Measurements from ENCODE around the gene GAPDHS.

Gene GAPDHS

DNA sequence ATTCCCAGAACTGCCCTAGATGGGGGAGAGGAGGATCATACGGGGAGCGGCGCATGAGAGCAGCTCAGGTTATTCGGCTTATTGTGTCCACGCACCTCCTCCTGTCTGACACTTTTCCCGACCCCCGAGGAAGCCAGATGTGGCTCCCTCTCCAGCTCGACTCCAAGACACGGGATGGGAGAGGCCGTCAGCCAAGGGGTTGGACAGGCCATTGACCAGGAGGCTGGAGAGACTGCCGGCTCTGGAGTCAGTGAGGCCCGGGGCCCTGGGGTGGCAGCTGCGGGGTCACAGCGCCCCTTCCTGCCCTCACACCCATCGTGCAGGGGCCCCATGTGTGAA lies 22.7 kb upstream of the GAPDHS start:
- DNase-seq (ENCODE audit: low read depth, low spot score): no peak

GRCh38 chr19:35511337-35511736 lies 21.9 kb upstream of the GAPDHS start:
- no peak for DNase-seq (ENCODE audit: low read depth, low spot score)

GRCh38 chr19:35512831-35513627 lies 20.2 kb upstream of the GAPDHS start:
- DNase-seq (ENCODE audit: low read depth, low spot score): no peak

DNA sequence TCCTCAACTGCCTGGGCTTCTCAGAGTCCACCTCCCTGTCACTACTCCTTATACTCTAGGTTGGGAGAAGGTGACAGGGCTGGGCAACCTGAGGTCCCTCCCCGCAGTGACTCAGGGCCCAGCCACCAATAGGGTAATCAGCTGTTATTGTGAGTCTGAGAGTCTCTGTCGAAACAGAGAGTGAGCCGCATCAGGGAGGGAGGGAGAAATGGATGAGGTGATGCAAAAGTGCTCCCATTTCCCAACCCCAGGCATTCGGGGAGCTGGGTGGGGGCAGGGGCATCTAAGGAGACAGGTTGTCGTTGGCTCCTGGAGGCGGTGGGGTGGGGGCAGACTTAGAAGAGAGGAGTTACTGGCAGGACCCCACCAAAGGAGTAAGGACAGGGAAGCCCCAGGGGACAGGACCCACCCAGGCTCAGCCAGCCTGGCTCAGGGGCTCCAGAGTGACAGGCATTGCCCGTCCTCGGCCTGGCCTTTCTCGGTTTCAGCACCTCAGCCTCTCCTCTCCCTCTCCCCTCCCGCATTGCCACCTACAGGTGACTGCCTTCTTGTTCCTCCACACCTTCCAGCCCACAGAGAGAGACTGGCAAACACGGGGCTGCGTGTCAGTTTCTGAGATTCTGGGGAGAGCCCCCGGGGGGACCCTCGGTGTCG lies 19.5 kb upstream of the GAPDHS start, which contains the start of gene DMKN:
TSS of gene DMKN (minus strand) at position 22 of the 654 bp plus-strand sequence. CDS start 174 bp downstream, outside the sequence.
- no peak for DNase-seq (ENCODE audit: low read depth, low spot score)

DNA sequence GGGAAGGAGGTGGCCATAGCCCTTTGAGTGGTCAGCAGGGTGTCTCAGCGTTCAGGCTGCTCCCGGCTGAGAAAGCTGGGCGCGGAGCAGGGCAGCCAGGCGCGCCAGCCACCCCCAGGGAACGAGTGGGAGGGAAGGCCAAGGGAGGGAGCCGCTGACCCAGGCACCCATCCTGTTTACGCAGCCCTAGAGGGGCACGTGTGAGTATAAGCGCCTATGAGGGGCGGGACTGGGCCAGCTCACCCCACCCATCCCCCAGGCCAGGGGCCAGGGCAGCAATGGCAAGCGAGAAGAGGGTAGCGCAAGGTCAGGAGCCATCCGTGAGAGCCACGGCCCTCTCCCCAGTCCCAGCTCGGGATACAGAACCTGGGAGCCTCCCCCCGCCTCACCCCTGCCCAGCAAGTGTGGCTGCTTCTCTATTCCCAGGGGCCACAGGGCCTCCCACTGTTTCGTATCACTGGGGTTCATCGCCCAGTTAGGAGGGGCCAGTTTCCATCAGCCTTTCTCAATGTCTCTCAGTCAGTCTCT lies 18.9 kb upstream of the GAPDHS start:
- no peak for DNase-seq (ENCODE audit: low read depth, low spot score)

- no peak for DNase-seq (ENCODE audit: low read depth, low spot score)
Observed at GRCh38 chr19:35516310-35516709, 16.9 kb upstream of the GAPDHS start.

- DNase-seq (ENCODE audit: low read depth, low spot score): no peak
Observed at GRCh38 chr19:35517342-35517741, 15.9 kb upstream of the GAPDHS start.

DNA sequence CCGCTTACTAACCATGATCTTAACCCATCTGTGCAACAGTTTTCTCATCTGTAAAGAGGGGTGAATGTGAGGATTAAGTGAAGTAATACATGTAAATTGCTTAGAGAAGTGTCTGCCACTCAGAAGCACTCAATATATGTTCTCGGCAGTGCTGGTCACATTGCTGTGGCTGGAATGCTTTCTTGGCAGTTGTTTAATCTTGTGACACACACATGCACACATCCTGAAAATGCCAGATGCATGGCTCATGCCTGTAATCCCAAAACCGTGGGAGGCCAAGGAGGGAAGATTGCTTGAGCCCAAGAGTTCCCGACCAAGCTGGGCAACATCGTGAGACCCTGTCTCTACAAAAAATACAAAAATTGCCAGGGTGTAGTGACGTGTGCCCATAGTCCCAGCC lies 14.9 kb upstream of the GAPDHS start:
- DNase-seq (ENCODE audit: low read depth, low spot score): no peak

GRCh38 chr19:35519291-35519690 lies 14.0 kb upstream of the GAPDHS start:
- DNase-seq (ENCODE audit: low read depth, low spot score): no peak

- DNase-seq (ENCODE audit: low read depth, low spot score): no peak
Observed at GRCh38 chr19:35521124-35521743, 12.0 kb upstream of the GAPDHS start.

- DNase-seq (ENCODE audit: low read depth, low spot score): no peak
Observed at GRCh38 chr19:35522745-35523327, 10.4 kb upstream of the GAPDHS start.

GRCh38 chr19:35524181-35524837 lies 8.9 kb upstream of the GAPDHS start:
- no peak for DNase-seq (ENCODE audit: low read depth, low spot score)

GRCh38 chr19:35525873-35526272 lies 7.4 kb upstream of the GAPDHS start:
- no peak for DNase-seq (ENCODE audit: low read depth, low spot score)

DNA sequence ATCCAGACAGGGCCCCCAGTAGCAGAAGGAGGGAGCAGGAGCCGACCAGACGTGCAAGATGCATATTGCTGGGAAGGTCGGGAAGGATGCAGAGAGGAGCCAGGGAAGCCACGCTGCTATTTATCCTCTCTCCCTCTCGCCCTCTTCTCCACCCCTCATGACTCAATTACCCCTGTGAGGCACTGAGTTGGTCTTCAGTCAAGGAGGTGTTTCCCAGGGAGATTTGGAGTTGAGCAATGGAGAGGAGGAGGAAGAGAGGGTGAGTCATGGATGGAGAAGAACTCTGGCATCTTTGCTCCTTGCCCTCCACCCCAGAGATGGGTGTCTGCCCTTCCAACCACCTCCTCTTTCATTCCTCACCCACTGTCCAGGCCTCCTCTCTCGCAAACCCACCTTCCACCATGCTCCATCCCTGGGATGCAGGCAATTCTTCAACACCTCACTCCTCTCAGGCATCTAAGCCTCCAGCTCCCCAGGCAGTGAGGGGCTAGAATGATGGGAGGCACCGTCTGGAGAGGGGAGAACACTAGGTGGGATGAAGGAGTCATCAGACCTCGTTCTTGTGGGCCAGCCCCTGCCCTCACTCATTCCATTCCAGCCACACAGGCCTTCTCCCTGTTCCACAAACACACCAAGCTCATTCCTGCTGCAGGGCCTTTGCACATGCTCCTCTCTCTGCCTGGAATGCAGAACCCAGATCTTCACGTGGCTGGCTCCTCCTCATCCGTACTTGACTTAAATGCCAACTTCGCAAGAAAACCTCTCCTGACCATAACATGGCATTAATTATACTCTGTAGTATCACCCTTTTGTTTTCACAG lies 4.8 kb upstream of the GAPDHS start, which contains the start of gene SBSN:
TSS of gene SBSN (minus strand) at position 94 of the 821 bp plus-strand sequence. CDS start at position 64, 30 bp downstream.
- no peak for DNase-seq (ENCODE audit: low read depth, low spot score)

DNA sequence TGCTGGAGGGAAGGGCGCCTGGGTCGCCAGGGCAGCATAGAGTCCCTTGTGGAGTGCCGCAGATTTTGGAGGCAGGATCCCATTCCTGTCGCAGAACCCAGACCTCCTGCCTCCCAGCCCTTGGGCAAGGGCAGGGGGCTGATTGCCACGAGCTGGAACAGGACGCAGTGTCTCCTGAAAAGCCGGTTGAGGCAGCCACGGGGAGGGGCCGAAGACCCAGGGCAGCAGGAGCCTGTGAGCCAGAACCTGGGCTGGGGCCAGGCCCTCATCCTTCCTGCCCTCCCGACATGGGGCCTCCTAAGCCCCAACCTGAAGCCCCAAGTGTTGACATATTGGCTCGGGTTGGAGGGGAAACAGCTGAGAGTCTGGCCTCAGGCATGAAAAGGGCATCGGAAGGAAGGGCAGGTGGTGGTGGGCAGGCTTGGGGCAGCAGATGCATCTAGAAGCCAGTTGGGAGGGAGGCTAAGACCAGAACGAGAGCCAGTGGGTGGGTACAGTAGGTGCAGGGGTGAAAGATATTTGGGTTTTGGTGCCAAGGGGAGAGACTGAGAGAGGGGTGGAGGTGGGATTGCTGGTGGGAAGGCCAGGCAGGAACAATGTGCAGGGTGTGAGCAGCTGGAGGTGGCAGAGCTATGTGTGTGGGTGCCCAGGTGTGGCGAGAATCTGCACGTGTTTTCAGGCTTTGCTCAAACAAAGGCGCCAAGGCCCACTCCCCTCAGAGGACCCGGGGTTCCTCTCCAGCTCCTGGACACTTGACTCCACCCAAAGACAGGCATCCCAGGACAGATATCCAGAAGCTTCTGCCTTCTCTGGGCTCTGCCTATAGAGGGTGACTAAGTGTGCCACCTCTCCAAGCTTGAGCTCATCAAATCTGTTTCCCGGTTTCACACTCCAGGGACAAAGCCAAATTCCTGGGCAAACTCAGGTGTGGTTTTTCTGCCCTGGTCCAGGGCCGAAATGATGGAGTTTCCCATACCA lies 3.7 kb upstream of the GAPDHS start:
- DNase-seq (ENCODE audit: low read depth, low spot score): no peak

DNA sequence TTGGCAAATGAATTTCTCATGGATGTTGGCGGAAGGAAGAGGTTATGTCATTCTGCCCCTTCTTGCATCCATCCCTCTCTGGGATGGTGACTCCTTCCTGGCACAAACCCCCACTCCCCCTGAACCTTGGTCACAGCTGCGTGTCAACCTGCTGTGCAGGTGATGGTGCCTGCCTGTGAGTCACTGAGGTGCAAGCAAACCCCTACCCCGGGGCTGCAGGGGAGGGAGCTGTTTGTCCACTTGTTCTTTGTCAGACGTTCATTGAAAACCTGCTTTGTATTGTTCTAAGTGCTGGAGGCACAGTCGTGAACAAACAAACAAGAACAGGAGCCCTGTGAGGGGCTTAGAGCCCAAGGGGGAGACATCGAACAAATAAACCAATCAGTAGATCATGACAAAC lies 2.0 kb upstream of the GAPDHS start:
- DNase-seq (ENCODE audit: low read depth, low spot score): no peak

GRCh38 chr19:35533822-35534392 lies 651 bp downstream of the GAPDHS start:
- DNase-seq (ENCODE audit: low read depth, low spot score): no peak

- no peak for DNase-seq (ENCODE audit: low read depth, low spot score)
Observed at GRCh38 chr19:35534803-35535480, 1.7 kb downstream of the GAPDHS start.

Data from activated naive CD8-positive, alpha-beta T cell treated with anti-CD3 and anti-CD28 coated beads, Interleukin-2, amount 50 U/mL, for 16 hours (primary cell).